Smooth muscle cell (in vitro differentiated cells): ENCODE data around the gene ARHGEF38. TPM values are rescaled to one million over a fixed set of nuclear protein-coding genes. Genes with fewer than 3 reads are reported as not detected.

Experiments used
- DNase-seq: peaks from one replicate; lab custom pipeline; 2025; ENCODE audit not compliant: unreplicated experiment; lab: John Stamatoyannopoulos, UW
- H2AFZ ChIP-seq: fragments of 200-600 bp; sonication (generic); 2 replicates; pipeline ENCODE4 v1.6.0; 2016; ENCODE audit warnings: antibody characterized with exemption, low read depth, mild to moderate bottlenecking
- H3F3A ChIP-seq: fragments of 200-600 bp; sonication (generic); 2 replicates; pipeline ENCODE4 v1.6.0; 2017; ENCODE audit warnings: antibody characterized with exemption, low read depth
- H3K27ac ChIP-seq: fragments of 200-600 bp; sonication (generic); 2 replicates; pipeline ENCODE4 v1.5.1; 2016; ENCODE audit warnings: low read depth, mild to moderate bottlenecking
- H3K27me3 ChIP-seq: fragments of 200-600 bp; sonication (generic); 2 replicates; pipeline ENCODE4 v1.6.1; 2016; ENCODE audit warnings: low read depth, mild to moderate bottlenecking
- H3K36me3 ChIP-seq: fragments of 200-600 bp; sonication (generic); 2 replicates; pipeline ENCODE4 v1.5.1; 2016; ENCODE audit warnings: low read depth
- H3K4me1 ChIP-seq: fragments of 200-600 bp; sonication (generic); 2 replicates; pipeline ENCODE4 v1.5.1; 2016; ENCODE audit warnings: low read depth
- H3K4me2 ChIP-seq: fragments of 200-600 bp; sonication (generic); 2 replicates; pipeline ENCODE4 v1.6.0; 2016; ENCODE audit warnings: mild to moderate bottlenecking
- H3K4me3 ChIP-seq: fragments of 200-600 bp; sonication (generic); 2 replicates; pipeline ENCODE4 v1.5.1; 2016; ENCODE audit warnings: mild to moderate bottlenecking
- H3K79me2 ChIP-seq: fragments of 200-600 bp; sonication (generic); 2 replicates; pipeline ENCODE4 v1.6.0; 2016; ENCODE audit warnings: low read depth, mild to moderate bottlenecking
- H3K9ac ChIP-seq: fragments of 200-600 bp; sonication (generic); 2 replicates; pipeline ENCODE4 v1.6.0; 2016; ENCODE audit warnings: low read depth
- H3K9me3 ChIP-seq: fragments of 200-600 bp; sonication (generic); replicated peaks from 2 replicates; pipeline ENCODE4 v1.5.1; 2016; ENCODE audit warnings: low read depth
- H4K20me1 ChIP-seq: fragments of 200-600 bp; sonication (generic); 2 replicates; pipeline ENCODE4 v1.6.0; 2016; ENCODE audit warnings: low read depth
- WGBS: methylation state at CpG from one replicate; pipeline ENCODE4 v1.1.7; 2016; ENCODE audit warnings: low lambda C conversion rate; 5-methylcytosine and 5-hydroxymethylcytosine counted together
- polyA plus RNA-seq: library from polyadenylated mRNA; unstranded; fragments of >200 nt; fragmentation: Nextera tagmentation; extraction: Ambion mirVana; gene quantifications from 2 replicates; pipeline ENCODE4 v1.2.1, GENCODE V29; 2016
- total RNA-seq: library from RNA; depleted of rRNA; stranded (reverse); fragments of >200 nt; gene quantifications from 2 replicates; pipeline ENCODE4 v1.2.3, GENCODE V29; 2014
- TF ChIP-seq, protein P1 (sequence below): fragments of 200-600 bp; sonication (generic); IDR thresholded peaks from 2 replicates; pipeline ENCODE4 v1.5.1; 2017; ENCODE audit warnings: borderline replicate concordance, mild to moderate bottlenecking, antibody characterized with exemption; ENCODE audit not compliant: insufficient read depth, poor library complexity, severe bottlenecking

Gene ARHGEF38
- total and polyA plus RNA-seq, 2 experiments from 2014 or later, result 0.24 TPM; not detected in 1

DNA sequence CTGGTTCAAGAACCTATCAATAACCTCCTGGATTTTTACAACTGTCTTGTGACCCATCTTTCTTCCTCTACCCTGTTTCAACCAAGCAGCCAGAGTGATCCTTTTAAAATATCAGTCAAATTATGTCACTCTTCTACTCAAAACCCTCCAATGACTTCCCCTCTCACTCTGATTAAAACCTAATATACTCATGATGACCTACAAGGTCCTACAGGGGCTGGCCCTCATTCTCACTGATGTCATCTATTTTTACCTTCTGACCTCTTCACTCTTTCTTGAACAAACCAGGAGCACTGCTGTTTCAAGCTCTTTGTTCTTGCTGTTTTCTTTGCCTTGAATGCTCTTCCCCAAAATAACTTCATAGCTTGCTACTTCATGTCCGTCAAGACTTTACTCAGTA, 48.5 kb downstream of the ARHGEF38 start:
- no peaks in the 10 kb centered on the region for H3K9me3 ChIP-seq
- H3K79me2 ChIP-seq, result no peaks in the 10 kb centered on the region
- H3K4me3 ChIP-seq, result no peak overlapping the region
- H3F3A ChIP-seq, result no peaks in the 10 kb centered on the region
- no peak overlapping the region for H3K4me2 ChIP-seq
- H2AFZ ChIP-seq, result no peak overlapping the region
- H3K27ac ChIP-seq, result no peak overlapping the region
- no peak for DNase-seq
- whole genome bisulfite sequencing, result 82% methylated on average over 1 of the region's 1 CpG
- H3K4me1 ChIP-seq, result peaks cover 26% of the 10 kb centered on the region
- no peaks in the 10 kb centered on the region for H4K20me1 ChIP-seq
- no peak overlapping the region for H3K9ac ChIP-seq
- H3K27me3 ChIP-seq, result peaks cover 14% of the 10 kb centered on the region
- TF ChIP-seq, protein P1, sequence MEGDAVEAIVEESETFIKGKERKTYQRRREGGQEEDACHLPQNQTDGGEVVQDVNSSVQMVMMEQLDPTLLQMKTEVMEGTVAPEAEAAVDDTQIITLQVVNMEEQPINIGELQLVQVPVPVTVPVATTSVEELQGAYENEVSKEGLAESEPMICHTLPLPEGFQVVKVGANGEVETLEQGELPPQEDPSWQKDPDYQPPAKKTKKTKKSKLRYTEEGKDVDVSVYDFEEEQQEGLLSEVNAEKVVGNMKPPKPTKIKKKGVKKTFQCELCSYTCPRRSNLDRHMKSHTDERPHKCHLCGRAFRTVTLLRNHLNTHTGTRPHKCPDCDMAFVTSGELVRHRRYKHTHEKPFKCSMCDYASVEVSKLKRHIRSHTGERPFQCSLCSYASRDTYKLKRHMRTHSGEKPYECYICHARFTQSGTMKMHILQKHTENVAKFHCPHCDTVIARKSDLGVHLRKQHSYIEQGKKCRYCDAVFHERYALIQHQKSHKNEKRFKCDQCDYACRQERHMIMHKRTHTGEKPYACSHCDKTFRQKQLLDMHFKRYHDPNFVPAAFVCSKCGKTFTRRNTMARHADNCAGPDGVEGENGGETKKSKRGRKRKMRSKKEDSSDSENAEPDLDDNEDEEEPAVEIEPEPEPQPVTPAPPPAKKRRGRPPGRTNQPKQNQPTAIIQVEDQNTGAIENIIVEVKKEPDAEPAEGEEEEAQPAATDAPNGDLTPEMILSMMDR, result no peak
- no peaks in the 10 kb centered on the region for H3K36me3 ChIP-seq

GRCh38 chr4:105601406-105601805, 49.0 kb downstream of the ARHGEF38 start:
- no peak for DNase-seq
- H3K36me3 ChIP-seq, result no peaks in the 10 kb centered on the region

DNA sequence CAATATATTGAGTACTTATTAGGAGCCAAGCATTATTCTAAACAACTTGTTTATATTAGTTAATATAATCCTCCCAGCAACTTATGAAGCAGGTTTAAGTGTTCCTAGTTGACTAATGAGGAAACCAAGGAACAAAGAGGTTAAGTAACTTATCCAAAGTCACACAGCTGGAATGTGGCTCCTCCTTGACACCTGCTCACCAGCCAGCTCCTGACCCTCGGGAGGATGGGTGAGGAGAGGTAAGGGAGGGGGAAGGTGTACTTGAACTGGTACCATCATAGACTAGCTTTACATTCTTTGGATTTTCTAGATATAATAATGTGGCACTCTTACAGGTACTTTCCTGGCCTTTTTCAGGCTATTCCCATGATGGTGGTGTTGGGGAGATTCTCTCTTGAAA, 50.7 kb downstream of the ARHGEF38 start:
- Histone ChIP-seq H3K4me1 (peaks cover 28% of the 10 kb centered on the region), H3K27ac (no peak overlapping the region), H2AFZ (no peak overlapping the region), H3K4me2 (no peak overlapping the region), H3K9me3 (no peaks in the 10 kb centered on the region), H3K27me3 (peaks cover 14% of the 10 kb centered on the region), H3K4me3 (no peak overlapping the region), H3K9ac (no peak overlapping the region), H4K20me1 (no peaks in the 10 kb centered on the region), H3K36me3 (no peaks in the 10 kb centered on the region), H3F3A (no peaks in the 10 kb centered on the region), H3K79me2 (no peaks in the 10 kb centered on the region)
- TF ChIP-seq, protein P1, result no peak
- WGBS, result 79% methylated on average over 1 of the region's 1 CpG
- no peak for DNase-seq

More at GRCh38 chr4:105601406-105601805, 49.0 kb downstream of the ARHGEF38 start:
- Histone ChIP-seq H3K27me3 (peaks cover 14% of the 10 kb centered on the region), H3K27ac (no peak overlapping the region), H3K9ac (no peak overlapping the region), H3K4me2 (no peak overlapping the region), H2AFZ (no peak overlapping the region), H3K4me3 (no peak overlapping the region), H3F3A (no peaks in the 10 kb centered on the region), H3K4me1 (peaks cover 28% of the 10 kb centered on the region), H3K79me2 (no peaks in the 10 kb centered on the region), H4K20me1 (no peaks in the 10 kb centered on the region), H3K9me3 (no peaks in the 10 kb centered on the region)
- TF ChIP-seq, protein P1, result no peak
- 100% methylated on average over 1 of the region's 1 CpG for WGBS

GRCh38 chr4:105605493-105605892, 53.1 kb downstream of the ARHGEF38 start:
- Histone ChIP-seq H3K9ac (no peak overlapping the region), H3K4me2 (no peak overlapping the region), H3K4me3 (no peak overlapping the region), H3K36me3 (no peaks in the 10 kb centered on the region), H3K27ac (no peak overlapping the region), H2AFZ (no peak overlapping the region), H3K79me2 (no peaks in the 10 kb centered on the region), H4K20me1 (no peaks in the 10 kb centered on the region), H3K4me1 (peaks cover 19% of the 10 kb centered on the region), H3K27me3 (peaks cover 13% of the 10 kb centered on the region), H3F3A (no peaks in the 10 kb centered on the region), H3K9me3 (no peaks in the 10 kb centered on the region)
- no peak for DNase-seq
- WGBS, result 17% methylated on average over 1 of the region's 1 CpG
- TF ChIP-seq, protein P1, result no peak
